Measurements from ENCODE around the gene NUDT3. TPM values are rescaled to one million over a fixed set of nuclear protein-coding genes. Genes with fewer than 3 reads are reported as not detected.

Gene NUDT3
- total RNA-seq, 2 donors from 2014 or later: 36.6 to 53.6 TPM

- ATAC-seq: no peak
- no peak for DNase-seq
These were observed 77.2 kb downstream of the NUDT3 start for GRCh38 chr6:34315256-34315655.

GRCh38 chr6:34312259-34312658 is 80.2 kb downstream of the NUDT3 start:
- DNase-seq (no peak), ATAC-seq (no peak)
- intact Hi-C loops (cut with DNase I): no loop called here

More at GRCh38 chr6:34315256-34315655, 77.2 kb downstream of the NUDT3 start:
- intact Hi-C loops (cut with DNase I): no loop called here

GRCh38 chr6:34310817-34311216 is 81.7 kb downstream of the NUDT3 start:
- ATAC-seq: no peak
- DNase-seq: no peak
- intact Hi-C loops (cut with DNase I): no loop called here

GRCh38 chr6:34308483-34308882 is 84.0 kb downstream of the NUDT3 start:
- no peak for ATAC-seq
- intact Hi-C loops (cut with DNase I): no loop called here

GRCh38 chr6:34305982-34306708 is 86.3 kb downstream of the NUDT3 start:
- peak; percentile 48 for DNase-seq
- intact Hi-C loops (cut with DNase I): no loop called here
- peak; percentile 54 to 69 for ATAC-seq

More at GRCh38 chr6:34308483-34308882, 84.0 kb downstream of the NUDT3 start:
- no peak for DNase-seq

GRCh38 chr6:34305497-34305896 is 87.0 kb downstream of the NUDT3 start:
- DNase-seq (no peak), ATAC-seq (no peak)
- intact Hi-C loops (cut with DNase I): no loop called here

GRCh38 chr6:34304164-34304563 is 88.3 kb downstream of the NUDT3 start:
- intact Hi-C loops (cut with DNase I): loop anchor here in 1 of 2 donors (5.0 kb wide), 1 partner anchor 88 kb away; the partner anchor contains the start of gene NUDT3
- ATAC-seq (no peak), DNase-seq (no peak)

GRCh38 chr6:34302929-34303328 is 89.5 kb downstream of the NUDT3 start:
- intact Hi-C loops (cut with DNase I): loop anchor here in 1 of 2 donors (5.0 kb wide), 1 partner anchor 89 kb away; the partner anchor contains the start of gene NUDT3
- DNase-seq (no peak), ATAC-seq (no peak)

- intact Hi-C loops (cut with DNase I): loop anchor here in 1 of 2 donors (5.0 kb wide), 1 partner anchor 91 kb away; the partner anchor contains the start of gene NUDT3
- ATAC-seq (peak; percentile 89 to 98), DNase-seq (peak; percentile 75)
These were observed 91.1 kb downstream of the NUDT3 start for GRCh38 chr6:34301408-34301807.

GRCh38 chr6:34300332-34300751 is 92.1 kb downstream of the NUDT3 start:
- ATAC-seq: peak in 1 of 2 donors; percentile 8
- no peak for DNase-seq
- intact Hi-C loops (cut with DNase I): loop anchor here in 1 of 2 donors (5.0 kb wide), 1 partner anchor 92 kb away; the partner anchor contains the start of gene NUDT3

GRCh38 chr6:34298941-34299340 is 93.5 kb downstream of the NUDT3 start:
- intact Hi-C loops (cut with DNase I): no loop called here
- DNase-seq: no peak
- peak in 1 of 2 donors; percentile 46 for ATAC-seq

- DNase-seq (no peak), ATAC-seq (no peak)
- intact Hi-C loops (cut with DNase I): no loop called here
These were observed 96.7 kb downstream of the NUDT3 start for GRCh38 chr6:34295721-34296120.

- intact Hi-C loops (cut with DNase I): no loop called here
- ATAC-seq (no peak), DNase-seq (no peak)
These were observed 99.5 kb downstream of the NUDT3 start for GRCh38 chr6:34292954-34293353.

- no peak for ATAC-seq
- intact Hi-C loops (cut with DNase I): no loop called here
- no peak for DNase-seq
These were observed 103.3 kb downstream of the NUDT3 start for GRCh38 chr6:34289137-34289536.

GRCh38 chr6:34288581-34288980 is 103.9 kb downstream of the NUDT3 start:
- intact Hi-C loops (cut with DNase I): no loop called here
- no peak for ATAC-seq
- no peak for DNase-seq

GRCh38 chr6:34285448-34286164 is 106.9 kb downstream of the NUDT3 start:
- ATAC-seq (no peak), DNase-seq (no peak)
- intact Hi-C loops (cut with DNase I): no loop called here

- ATAC-seq (peak; percentile 88 to 90), DNase-seq (peak; percentile 55)
- intact Hi-C loops (cut with DNase I): no loop called here
These were observed 107.7 kb downstream of the NUDT3 start for GRCh38 chr6:34284563-34285447.

GRCh38 chr6:34281702-34282334 is 110.7 kb downstream of the NUDT3 start:
- no peak for ATAC-seq
- intact Hi-C loops (cut with DNase I): no loop called here
- no peak for DNase-seq

GRCh38 chr6:34280216-34280615 is 112.3 kb downstream of the NUDT3 start:
- intact Hi-C loops (cut with DNase I): no loop called here
- no peak for DNase-seq
- ATAC-seq: no peak

Data from left cardiac atrium (tissue), 4 donors.